Cardiac muscle cell (in vitro differentiated cells and primary cell): ENCODE measurements around the gene AMZ1. TPM values are rescaled to one million over a fixed set of nuclear protein-coding genes. Genes with fewer than 3 reads are reported as not detected.

Source experiments
- DNase-seq, 2 donors: peaks; one replicate each; pipeline versions ENCODE4 v3.0.0 to v3.0.0-alpha.2; 2010 to 2017; ENCODE audit warnings: low read depth in 1 of 2, low spot score in 1 of 2
- H3K27ac ChIP-seq: fragments of 200-600 bp; sonication (generic); 2 replicates; pipeline ENCODE4 v1.5.1; 2016
- H3K27me3 ChIP-seq: fragments of 200-600 bp; sonication (generic); 2 replicates; pipeline ENCODE4 v1.6.0; 2016; ENCODE audit warnings: control low read depth
- H3K36me3 ChIP-seq: fragments of 200-600 bp; sonication (generic); 2 replicates; pipeline ENCODE4 v1.5.1; 2016; ENCODE audit warnings: control low read depth
- H3K4me1 ChIP-seq: fragments of 200-600 bp; sonication (generic); 2 replicates; pipeline ENCODE4 v1.8.1; 2017; ENCODE audit warnings: low read depth, mild to moderate bottlenecking, mixed run types
- H3K4me3 ChIP-seq: fragments of 200-600 bp; sonication (generic); 2 replicates; pipeline ENCODE4 v1.5.1; 2016; ENCODE audit warnings: mild to moderate bottlenecking
- H3K9me3 ChIP-seq: fragments of 200-600 bp; sonication (generic); 2 replicates; pipeline ENCODE4 v1.5.1; 2017; ENCODE audit warnings: low read depth, mild to moderate bottlenecking, control low read depth
- CTCF ChIP-seq: IDR thresholded peaks from 2 replicates; pipeline ENCODE4 v1.5.1; 2012; ENCODE audit warnings: low read depth, mild to moderate bottlenecking, low read length
- polyA plus RNA-seq: library from polyadenylated mRNA; unstranded; fragments of >200 nt; fragmentation: Nextera tagmentation; extraction: Ambion mirVana; gene quantifications from 2 replicates; pipeline ENCODE4 v1.2.1, GENCODE V29; 2016
- total RNA-seq: library from RNA; depleted of rRNA; stranded (reverse); fragments of >200 nt; gene quantifications from 2 replicates; pipeline ENCODE4 v1.2.3, GENCODE V29; 2016

Gene AMZ1
- total and polyA plus RNA-seq, 2 experiments from 2014 or later = 0.80 to 1.6 TPM

GRCh38 chr7:2713370-2713769 is 25.4 kb downstream of the AMZ1 start:
- Histone ChIP-seq H3K27ac (peak overlapping the region; percentile 95), H3K9me3 (no peaks in the 10 kb centered on the region), H3K27me3 (no peaks in the 10 kb centered on the region), H3K4me3 (no peak overlapping the region), H3K36me3 (no peaks in the 10 kb centered on the region), H3K4me1 (peaks cover 74% of the 10 kb centered on the region)
- DNase-seq = peak in 1 of 2 donors; percentile 86
- no peak for TF ChIP-seq CTCF

DNA sequence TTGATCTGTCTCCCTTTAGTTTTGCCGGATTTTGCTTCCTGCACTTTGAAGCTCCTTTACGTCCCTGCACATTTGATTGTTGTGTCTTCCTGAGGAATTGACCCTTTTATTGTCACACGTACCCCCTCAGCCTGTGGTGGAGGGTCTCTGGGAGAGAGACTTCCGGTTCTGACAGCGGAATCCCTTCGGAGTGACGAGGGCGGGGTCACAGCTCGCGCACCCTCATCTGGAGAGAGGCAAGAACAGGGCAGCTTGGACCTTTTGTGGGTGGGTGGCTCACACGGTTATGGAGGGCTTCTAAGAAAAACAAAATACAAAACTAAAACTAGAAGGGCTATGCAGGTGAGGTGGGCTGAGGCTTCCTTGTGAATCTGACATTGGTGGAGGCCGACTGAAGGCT is 26.0 kb downstream of the AMZ1 start:
- Histone ChIP-seq H3K4me1 (peaks cover 80% of the 10 kb centered on the region), H3K36me3 (no peaks in the 10 kb centered on the region), H3K4me3 (no peak overlapping the region), H3K27me3 (no peaks in the 10 kb centered on the region), H3K9me3 (no peaks in the 10 kb centered on the region), H3K27ac (peak overlapping the region; percentile 95)
- TF ChIP-seq CTCF = no peak
- no peak for DNase-seq

GRCh38 chr7:2714636-2715035 is 26.6 kb downstream of the AMZ1 start:
- TF ChIP-seq CTCF = no peak
- no peaks in the 10 kb centered on the region for H3K27me3 ChIP-seq
- H3K4me1 ChIP-seq = peaks cover 80% of the 10 kb centered on the region
- H3K4me3 ChIP-seq = no peak overlapping the region
- no peaks in the 10 kb centered on the region for H3K36me3 ChIP-seq
- peak overlapping the region; percentile 95 for H3K27ac ChIP-seq
- no peaks in the 10 kb centered on the region for H3K9me3 ChIP-seq
- DNase-seq = no peak

DNA sequence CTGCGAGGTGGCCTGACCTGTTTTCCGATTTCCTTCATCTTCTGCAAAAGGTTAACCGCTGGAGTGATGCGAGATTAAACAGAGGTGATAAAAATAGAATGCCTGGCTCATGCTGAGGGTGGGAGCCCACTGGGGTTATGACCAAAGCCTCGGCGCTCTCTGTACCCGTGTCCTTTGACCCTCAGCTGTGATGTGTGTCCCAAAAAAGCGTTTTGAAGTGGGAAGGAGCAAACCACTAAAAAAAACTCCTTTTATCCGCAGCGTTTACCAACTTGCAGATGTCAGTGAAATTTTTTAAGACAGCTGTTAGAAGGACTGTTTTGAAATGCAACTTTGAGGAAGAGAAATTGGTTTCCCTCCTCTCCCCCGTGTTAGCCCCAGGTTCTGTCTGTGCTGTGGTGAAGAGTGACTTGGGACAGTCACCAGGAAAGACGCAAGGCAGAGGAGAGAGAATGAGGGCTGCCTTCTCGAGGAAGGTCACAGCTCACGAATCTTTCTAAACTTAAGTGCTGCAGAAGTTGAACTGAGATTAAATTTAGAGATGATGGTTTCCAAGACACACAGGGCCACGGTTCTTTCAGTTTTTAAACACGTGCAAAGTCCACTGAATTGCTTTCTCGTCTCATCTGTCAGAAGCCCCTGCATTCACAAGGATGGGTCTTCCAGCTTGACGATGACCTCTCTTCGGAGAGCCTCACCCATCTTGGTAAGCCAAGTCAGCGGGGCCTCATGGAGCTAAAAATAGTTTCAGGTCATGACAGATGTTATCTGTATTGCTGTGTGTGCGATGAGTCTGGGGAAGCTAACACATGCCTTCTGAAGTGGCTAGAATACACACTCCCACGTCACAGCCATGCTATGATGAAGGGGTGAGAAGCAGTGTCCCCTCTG is 27.6 kb downstream of the AMZ1 start:
- no peak for TF ChIP-seq CTCF
- DNase-seq = peak in 1 of 2 donors; percentile 59
- Histone ChIP-seq H3K27ac (peak overlapping the region; percentile 95), H3K4me3 (no peak overlapping the region), H3K27me3 (no peaks in the 10 kb centered on the region), H3K9me3 (no peaks in the 10 kb centered on the region), H3K36me3 (no peaks in the 10 kb centered on the region), H3K4me1 (peaks cover 74% of the 10 kb centered on the region)

DNA sequence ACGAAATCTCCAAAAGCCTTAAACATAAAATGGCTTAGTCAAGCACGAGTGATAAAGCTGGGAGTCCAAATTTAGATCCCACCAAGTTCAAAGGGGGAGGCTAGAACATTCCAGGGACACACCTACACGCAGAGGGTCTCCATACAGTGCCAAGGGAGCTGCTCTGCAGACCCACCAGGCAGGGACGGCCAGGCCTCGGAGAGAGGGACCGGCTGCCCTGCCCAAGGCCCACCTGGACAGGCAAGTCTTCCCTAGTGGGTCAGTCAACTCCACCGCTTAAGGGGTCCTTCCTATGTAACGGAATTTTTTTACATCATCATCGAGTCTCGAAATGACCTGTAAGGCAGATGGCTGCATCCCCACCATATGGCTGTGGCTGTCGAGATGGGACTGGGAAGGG is 28.5 kb downstream of the AMZ1 start:
- Histone ChIP-seq H3K4me3 (no peak overlapping the region), H3K36me3 (no peaks in the 10 kb centered on the region), H3K27ac (peak overlapping the region; percentile 95), H3K9me3 (no peaks in the 10 kb centered on the region), H3K27me3 (no peaks in the 10 kb centered on the region), H3K4me1 (peaks cover 74% of the 10 kb centered on the region)
- no peak for DNase-seq
- no peak for TF ChIP-seq CTCF
